ENCODE measurements around the gene RAB35. TPM values are rescaled to one million over a fixed set of nuclear protein-coding genes. Genes with fewer than 3 reads are reported as not detected.
"Not testable (repeated sequence)": the region's sequence is repeated elsewhere in the genome, so short reads cannot be mapped to it uniquely, and the experiment has no call there.

The RAB35 gene
- total RNA-seq, 3 donors from 2014 or later (not counting 1 experiment from before 2014, with no cell fraction given): 65.0 to 85.9 (median 81.2) TPM

DNA sequence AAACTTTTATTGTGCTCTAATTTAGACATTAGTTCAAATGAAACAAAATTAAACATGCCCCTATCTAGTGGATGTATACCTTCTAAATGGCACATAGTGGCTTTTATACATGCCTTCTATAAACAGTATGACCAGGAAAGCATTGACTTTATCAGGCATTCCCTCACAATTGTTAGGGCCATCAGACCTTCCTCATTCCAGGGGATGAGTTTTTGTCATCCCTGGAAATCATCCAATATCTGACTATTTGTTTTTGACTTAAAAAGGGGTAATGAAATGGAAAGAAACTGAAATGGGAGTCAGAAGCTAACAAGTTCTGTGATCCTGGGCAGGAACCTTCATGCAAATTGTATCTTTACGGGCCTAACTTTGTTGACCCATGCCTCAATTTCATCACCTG lies 69.5 kb downstream of the RAB35 start:
- Histone ChIP-seq H3K27ac (ENCODE audit: low read length) (no peak overlapping the region), H3K4me1 (ENCODE audit: control insufficient read depth, insufficient read depth, low read length) (peaks cover 3% of the 10 kb centered on the region), H3K36me3 (ENCODE audit: control insufficient read depth, insufficient read depth, low read length) (no peaks in the 10 kb centered on the region), H3K4me3 (ENCODE audit: low read length) (no peak overlapping the region), H3K27me3 (ENCODE audit: control insufficient read depth, insufficient read depth, low read length) (no peaks in the 10 kb centered on the region), H3K9me3 (ENCODE audit: control insufficient read depth, insufficient read depth, low read length) (no peaks in the 10 kb centered on the region)
- ATAC-seq (no peak), DNase-seq (no peak)
- peaks cover 15% of the 10 kb centered on the region in 2 donors for H3K4me1 Mint-ChIP-seq
- no peaks in the 10 kb centered on the region for H3K27me3 Mint-ChIP-seq (ENCODE audit: low read depth in 2 of 2)
- WGBS (ENCODE audit: insufficient coverage): 92% methylated on average over 1 of the region's 1 CpG
- H3K27ac Mint-ChIP-seq: no peak overlapping the region
- H3K9me3 Mint-ChIP-seq: no peaks in the 10 kb centered on the region
- no peak overlapping the region for H3K4me3 Mint-ChIP-seq
- H3K36me3 Mint-ChIP-seq: no peaks in the 10 kb centered on the region
- TF ChIP-seq, protein P1, sequence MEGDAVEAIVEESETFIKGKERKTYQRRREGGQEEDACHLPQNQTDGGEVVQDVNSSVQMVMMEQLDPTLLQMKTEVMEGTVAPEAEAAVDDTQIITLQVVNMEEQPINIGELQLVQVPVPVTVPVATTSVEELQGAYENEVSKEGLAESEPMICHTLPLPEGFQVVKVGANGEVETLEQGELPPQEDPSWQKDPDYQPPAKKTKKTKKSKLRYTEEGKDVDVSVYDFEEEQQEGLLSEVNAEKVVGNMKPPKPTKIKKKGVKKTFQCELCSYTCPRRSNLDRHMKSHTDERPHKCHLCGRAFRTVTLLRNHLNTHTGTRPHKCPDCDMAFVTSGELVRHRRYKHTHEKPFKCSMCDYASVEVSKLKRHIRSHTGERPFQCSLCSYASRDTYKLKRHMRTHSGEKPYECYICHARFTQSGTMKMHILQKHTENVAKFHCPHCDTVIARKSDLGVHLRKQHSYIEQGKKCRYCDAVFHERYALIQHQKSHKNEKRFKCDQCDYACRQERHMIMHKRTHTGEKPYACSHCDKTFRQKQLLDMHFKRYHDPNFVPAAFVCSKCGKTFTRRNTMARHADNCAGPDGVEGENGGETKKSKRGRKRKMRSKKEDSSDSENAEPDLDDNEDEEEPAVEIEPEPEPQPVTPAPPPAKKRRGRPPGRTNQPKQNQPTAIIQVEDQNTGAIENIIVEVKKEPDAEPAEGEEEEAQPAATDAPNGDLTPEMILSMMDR (IDR thresholded peaks at IDR 0.05): no peak
- intact Hi-C loops (cut with micrococcal nuclease): no loop called here

DNA sequence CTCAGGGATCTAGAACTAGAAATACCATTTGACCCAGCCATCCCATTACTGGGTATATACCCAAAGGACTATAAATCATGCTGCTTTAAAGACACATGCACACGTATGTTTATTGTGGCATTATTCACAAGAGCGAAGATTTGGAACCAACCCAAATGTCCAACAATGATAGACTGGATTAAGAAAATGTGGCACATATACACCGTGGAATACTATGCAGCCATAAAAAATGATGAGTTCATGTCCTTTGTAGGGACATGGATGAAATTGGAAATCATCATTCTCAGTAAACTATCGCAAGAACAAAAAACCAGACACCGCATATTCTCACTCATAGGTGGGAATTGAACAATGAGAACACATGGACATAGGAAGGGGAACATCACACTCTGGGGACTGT lies 71.2 kb downstream of the RAB35 start:
- ATAC-seq; H3K27ac Mint-ChIP-seq; H3K27me3 Mint-ChIP-seq (ENCODE audit: low read depth in 2 of 2); H3K4me1 ChIP-seq (ENCODE audit: control insufficient read depth, insufficient read depth, low read length); H3K4me3 Mint-ChIP-seq; H3K9me3 ChIP-seq (ENCODE audit: control insufficient read depth, insufficient read depth, low read length); H3K4me3 ChIP-seq (ENCODE audit: low read length); DNase-seq; intact Hi-C loops (cut with micrococcal nuclease); H3K36me3 Mint-ChIP-seq; H3K27ac ChIP-seq (ENCODE audit: low read length); H3K27me3 ChIP-seq (ENCODE audit: control insufficient read depth, insufficient read depth, low read length); H3K9me3 Mint-ChIP-seq; H3K36me3 ChIP-seq (ENCODE audit: control insufficient read depth, insufficient read depth, low read length): not testable (repeated sequence)
- H3K4me1 Mint-ChIP-seq: peaks cover 15% of the 10 kb centered on the region in 2 donors
- 100% methylated on average over 2 of the region's 5 CpGs for WGBS (ENCODE audit: insufficient coverage)

Other genes with a start within 250 kb of the RAB35 start
- gene CIT, start 239.4 kb downstream of the RAB35 start, total RNA-seq: 1 to 10 TPM; 2.8 to 4.2 (median 3.6) TPM
- gene BICDL1, start 127.5 kb downstream of the RAB35 start, total RNA-seq: 10 to 100 TPM; 29.3 to 37.1 (median 34.3) TPM
- gene GCN1, start 78.0 kb upstream of the RAB35 start, total RNA-seq: 100 to 1,000 TPM; 119 to 141 (median 120) TPM
- gene RPLP0, start 84.4 kb upstream of the RAB35 start, total RNA-seq: 100 to 1,000 TPM; 587 to 791 (median 689) TPM
- gene PXN, start 149.0 kb upstream of the RAB35 start, total RNA-seq: 100 to 1,000 TPM; 436 to 504 (median 478) TPM
- gene RNU4-2, start 175.2 kb upstream of the RAB35 start, total RNA-seq: over 10,000 TPM; 12,095 to 13,816 (median 12,822) TPM
- gene RNU4-1, start 176.5 kb upstream of the RAB35 start, total RNA-seq: 1,000 to 10,000 TPM in 2 of 3 donors, 100 to 1,000 TPM in 1; 768 to 1,610 (median 1,101) TPM
- 1 to 10 TPM; 2.0 to 2.1 (median 2.1) TPM for gene SIRT4, start 185.6 kb upstream of the RAB35 start, total RNA-seq
- under 1 TPM in 1 of 3 donors, not detected in 2; 0.52 TPM for gene PLA2G1B, start 211.0 kb upstream of the RAB35 start, total RNA-seq

All from natural killer cell (primary cell).